ENCODE data around the gene CSNK2B.
A peak's percentile ranks its signal among the peaks of the same experiment; 100 is the strongest.

CSNK2B gene

GRCh38 chr6:31664790-31665500 is 935 bp upstream of the CSNK2B start, which contains the start of gene GPANK1 (continued):
- peak; percentile 49; the same call in 1 of the 2 replicates for TF ChIP-seq PRDM10 (tag by site-specific recombination; IDR thresholded peaks at IDR 0.05)
- TF ChIP-seq ZSCAN30 (tag by site-specific recombination; IDR thresholded peaks at IDR 0.05) = no peak
- TF ChIP-seq ZNF561 (tag by site-specific recombination; IDR thresholded peaks at IDR 0.05; ENCODE audit: borderline replicate concordance) = peak; percentile 28; the same call in 1 of the 2 replicates
- no peak for TF ChIP-seq ZNF624 (tag by site-specific recombination; IDR thresholded peaks at IDR 0.05)
- no peak for TF ChIP-seq MEIS1 (CRISPR knock-in tag; IDR thresholded peaks at IDR 0.05; ENCODE audit: borderline replicate concordance)
- TF ChIP-seq ZNF280C (tag by site-specific recombination; IDR thresholded peaks at IDR 0.05) = no peak
- TF ChIP-seq ZNF670 (tag by site-specific recombination; IDR thresholded peaks at IDR 0.05; ENCODE audit: low read depth) = no peak
- TF ChIP-seq HOXC10 (CRISPR knock-in tag; IDR thresholded peaks at IDR 0.05) = no peak
- TF ChIP-seq ELK4 (IDR thresholded peaks at IDR 0.05; ENCODE audit: borderline replicate concordance, low read depth, low read length) = no peak
- TF ChIP-seq EGR2 (tag by site-specific recombination; IDR thresholded peaks at IDR 0.05; ENCODE audit: low read depth) = peak; percentile 52
- TF ChIP-seq ZNF146 (tag by site-specific recombination; IDR thresholded peaks at IDR 0.05) = no peak
- peak; percentile 98 for TF ChIP-seq ZNF449 (tag by site-specific recombination; IDR thresholded peaks at IDR 0.05)
- TF ChIP-seq ZBTB8A (tag by site-specific recombination; IDR thresholded peaks at IDR 0.05) = peak; percentile 28
- peak; percentile 71; the same call in 1 of the 2 replicates for TF ChIP-seq YY1 (tag by site-specific recombination; IDR thresholded peaks at IDR 0.05)
- TF ChIP-seq ZFP3 (tag by site-specific recombination; IDR thresholded peaks at IDR 0.05; ENCODE audit: low read depth) = no peak
- TF ChIP-seq TRIM28 (IDR thresholded peaks at IDR 0.05; ENCODE audit: borderline replicate concordance, low read length) = no peak
- no peak for TF ChIP-seq PRDM1 (tag by site-specific recombination; IDR thresholded peaks at IDR 0.05)
- peak; percentile 55; the same call in 1 of the 2 replicates for TF ChIP-seq INSM2 (tag by site-specific recombination; IDR thresholded peaks at IDR 0.05)
- TF ChIP-seq ZNF704 (tag by site-specific recombination; IDR thresholded peaks at IDR 0.05) = no peak
- no peak for TF ChIP-seq ZNF2 (tag by site-specific recombination; IDR thresholded peaks at IDR 0.05)
- TF ChIP-seq ZNF302 (tag by site-specific recombination; IDR thresholded peaks at IDR 0.05; ENCODE audit: low read depth) = no peak
- TF ChIP-seq ZNF645 (tag by site-specific recombination; IDR thresholded peaks at IDR 0.05) = no peak
- no peak for TF ChIP-seq ZNF837 (tag by site-specific recombination; IDR thresholded peaks at IDR 0.05)
- TF ChIP-seq ZNF121 (tag by site-specific recombination; IDR thresholded peaks at IDR 0.05) = no peak
- TF ChIP-seq ZNF37A (tag by site-specific recombination; IDR thresholded peaks at IDR 0.05) = no peak
- no peak for TF ChIP-seq SP3 (tag by site-specific recombination; IDR thresholded peaks at IDR 0.05)
- TF ChIP-seq SCRT2 (tag by site-specific recombination; IDR thresholded peaks at IDR 0.05) = peak; percentile 99
